GM18951 (cell line): ENCODE results near the gene RBM12.

Experiments used
- POLR2A ChIP-seq: IDR thresholded peaks from 4 replicates; pipeline ENCODE4 v1.6.1; 2011; ENCODE audit warnings: mild to moderate bottlenecking; ENCODE audit not compliant: insufficient read length, insufficient read depth; ENCODE audit errors: extremely low read depth
- in situ Hi-C: fragments of 300-500 bp; cut with MboI; formaldehyde crosslinking; loops from one replicate; pipeline ENCODE4 v1.12.0; 2022; ENCODE audit warnings: low sequenced_read_pairs, mixed read lengths, inconsistent platforms; ENCODE audit not compliant: unreplicated experiment

Gene RBM12

GRCh38 chr20:35681960-35682359, 17.3 kb upstream of the RBM12 start:
- TF ChIP-seq POLR2A = no peak
- in situ Hi-C loops = no loop called here

GRCh38 chr20:35680452-35681183, 15.9 kb upstream of the RBM12 start:
- no peak for TF ChIP-seq POLR2A
- in situ Hi-C loops = no loop called here

- TF ChIP-seq POLR2A = no peak
- in situ Hi-C loops = no loop called here
Observed at GRCh38 chr20:35674921-35675320, 10.2 kb upstream of the RBM12 start.

- TF ChIP-seq POLR2A = no peak
- in situ Hi-C loops = no loop called here
Observed at GRCh38 chr20:35673884-35674283, 9.2 kb upstream of the RBM12 start.

- TF ChIP-seq POLR2A = no peak
- in situ Hi-C loops = no loop called here
Observed at GRCh38 chr20:35669681-35670080, 5.0 kb upstream of the RBM12 start.

- in situ Hi-C loops = no loop called here
- TF ChIP-seq POLR2A = no peak
Observed at GRCh38 chr20:35669221-35669620, 4.5 kb upstream of the RBM12 start.

GRCh38 chr20:35665949-35666288, 1.2 kb upstream of the RBM12 start:
- in situ Hi-C loops = no loop called here
- no peak for TF ChIP-seq POLR2A

GRCh38 chr20:35663516-35664465, 909 bp downstream of the RBM12 start:
- TF ChIP-seq POLR2A = no peak
- in situ Hi-C loops = no loop called here

GRCh38 chr20:35662551-35662950, 2.1 kb downstream of the RBM12 start:
- TF ChIP-seq POLR2A = no peak

GRCh38 chr20:35661908-35662307, 2.8 kb downstream of the RBM12 start:
- TF ChIP-seq POLR2A = no peak
- in situ Hi-C loops = no loop called here

More at GRCh38 chr20:35662551-35662950, 2.1 kb downstream of the RBM12 start:
- in situ Hi-C loops = no loop called here

GRCh38 chr20:35661053-35661452, 3.6 kb downstream of the RBM12 start:
- in situ Hi-C loops = no loop called here
- no peak for TF ChIP-seq POLR2A

GRCh38 chr20:35660122-35660937, 4.4 kb downstream of the RBM12 start:
- no peak for TF ChIP-seq POLR2A
- in situ Hi-C loops = no loop called here

- TF ChIP-seq POLR2A = no peak
- in situ Hi-C loops = no loop called here
Observed at GRCh38 chr20:35657271-35657670, 7.4 kb downstream of the RBM12 start.

GRCh38 chr20:35654415-35654814, 10.3 kb downstream of the RBM12 start:
- no peak for TF ChIP-seq POLR2A
- in situ Hi-C loops = no loop called here

GRCh38 chr20:35653893-35654292, 10.8 kb downstream of the RBM12 start:
- TF ChIP-seq POLR2A = no peak
- in situ Hi-C loops = no loop called here
